ENCODE measurements around the gene PPP1R3A.

The PPP1R3A gene

GRCh38 chr7:113892818-113893217 is 26.0 kb downstream of the PPP1R3A start:
- no peak overlapping the region for H3K4me3 Mint-ChIP-seq

GRCh38 chr7:113891828-113892227 is 27.0 kb downstream of the PPP1R3A start:
- H3K9me3 Mint-ChIP-seq: no peaks in the 10 kb centered on the region
- no peak overlapping the region for H3K4me3 Mint-ChIP-seq
- H3K27me3 Mint-ChIP-seq (ENCODE audit: low read depth): no peaks in the 10 kb centered on the region
- no peak for TF ChIP-seq CTCF (IDR thresholded peaks at IDR 0.05; ENCODE audit: unreplicated experiment in 3 of 3)
- no peak overlapping the region for H3K27ac Mint-ChIP-seq
- no peaks in the 10 kb centered on the region for H3K36me3 Mint-ChIP-seq (ENCODE audit: low read depth)
- H3K4me1 Mint-ChIP-seq: no peaks in the 10 kb centered on the region

More at GRCh38 chr7:113892818-113893217, 26.0 kb downstream of the PPP1R3A start:
- H3K9me3 Mint-ChIP-seq: no peaks in the 10 kb centered on the region
- H3K27me3 Mint-ChIP-seq (ENCODE audit: low read depth): no peaks in the 10 kb centered on the region
- H3K27ac Mint-ChIP-seq: no peak overlapping the region
- TF ChIP-seq CTCF (IDR thresholded peaks at IDR 0.05; ENCODE audit: unreplicated experiment in 3 of 3): no peak
- no peaks in the 10 kb centered on the region for H3K36me3 Mint-ChIP-seq (ENCODE audit: low read depth)
- no peaks in the 10 kb centered on the region for H3K4me1 Mint-ChIP-seq

GRCh38 chr7:113891031-113891350 is 27.8 kb downstream of the PPP1R3A start:
- H3K4me3 Mint-ChIP-seq: no peak overlapping the region
- no peaks in the 10 kb centered on the region for H3K4me1 Mint-ChIP-seq
- no peak for TF ChIP-seq CTCF (IDR thresholded peaks at IDR 0.05; ENCODE audit: unreplicated experiment in 3 of 3)
- no peaks in the 10 kb centered on the region for H3K9me3 Mint-ChIP-seq
- H3K27me3 Mint-ChIP-seq (ENCODE audit: low read depth): no peaks in the 10 kb centered on the region
- no peak overlapping the region for H3K27ac Mint-ChIP-seq
- no peaks in the 10 kb centered on the region for H3K36me3 Mint-ChIP-seq (ENCODE audit: low read depth)

GRCh38 chr7:113890331-113891030 is 28.3 kb downstream of the PPP1R3A start:
- Mint-ChIP-seq H3K27me3 (ENCODE audit: low read depth) (no peaks in the 10 kb centered on the region), H3K4me1 (no peaks in the 10 kb centered on the region), H3K36me3 (ENCODE audit: low read depth) (no peaks in the 10 kb centered on the region), H3K27ac (no peak overlapping the region), H3K4me3 (no peak overlapping the region), H3K9me3 (no peaks in the 10 kb centered on the region)
- TF ChIP-seq CTCF (IDR thresholded peaks at IDR 0.05; ENCODE audit: unreplicated experiment in 3 of 3): no peak

- Mint-ChIP-seq H3K4me1 (peaks cover 14% of the 10 kb centered on the region), H3K4me3 (no peak overlapping the region), H3K27ac (no peak overlapping the region), H3K9me3 (peaks cover 2% of the 10 kb centered on the region), H3K27me3 (ENCODE audit: low read depth) (no peaks in the 10 kb centered on the region), H3K36me3 (ENCODE audit: low read depth) (no peaks in the 10 kb centered on the region)
- TF ChIP-seq CTCF (IDR thresholded peaks at IDR 0.05; ENCODE audit: unreplicated experiment in 3 of 3): no peak
These were observed 35.7 kb downstream of the PPP1R3A start for GRCh38 chr7:113883096-113883495.

GRCh38 chr7:113880559-113880958 is 38.2 kb downstream of the PPP1R3A start:
- TF ChIP-seq CTCF (IDR thresholded peaks at IDR 0.05; ENCODE audit: unreplicated experiment in 3 of 3): no peak
- no peak overlapping the region for H3K27ac Mint-ChIP-seq
- peaks cover 14% of the 10 kb centered on the region for H3K4me1 Mint-ChIP-seq
- H3K27me3 Mint-ChIP-seq (ENCODE audit: low read depth): no peaks in the 10 kb centered on the region
- no peak overlapping the region for H3K4me3 Mint-ChIP-seq
- H3K36me3 Mint-ChIP-seq (ENCODE audit: low read depth): no peaks in the 10 kb centered on the region
- H3K9me3 Mint-ChIP-seq: peaks cover 2% of the 10 kb centered on the region
